BJ (cell line): ENCODE measurements around the gene CRYBG2. TPM values are rescaled to one million over a fixed set of nuclear protein-coding genes. Genes with fewer than 3 reads are reported as not detected.

Source experiments
- CTCF ChIA-PET: fragments of 350-600 bp; formaldehyde crosslinking; extraction: SDS; loops from one replicate; lab custom pipeline; 2021; ENCODE audit warnings: antibody characterized with exemption, inconsistent platforms; lab: Yijun Ruan, JAX
- POLR2A ChIA-PET: fragments of 300-600 bp; sonication (Branson Sonifier 250); formaldehyde crosslinking; extraction: SDS; loops from one replicate; lab custom pipeline; 2021; ENCODE audit warnings: antibody characterized with exemption; lab: Charles Lee
- DNase-seq: peaks from one replicate; pipeline ENCODE4 v3.0.0-alpha.2; 2011; ENCODE audit warnings: low read depth
- H3K27me3 ChIP-seq: 2 replicates; pipeline ENCODE4 v1.6.0; 2011; ENCODE audit warnings: low read length; ENCODE audit not compliant: control insufficient read depth, insufficient read depth
- H3K36me3 ChIP-seq: 2 replicates; pipeline ENCODE4 v1.5.1; 2011; ENCODE audit warnings: low read length; ENCODE audit not compliant: control insufficient read depth, insufficient read depth
- H3K4me3 ChIP-seq: 2 replicates; pipeline ENCODE4 v1.5.1; 2011; ENCODE audit warnings: low read depth, mild to moderate bottlenecking, control low read depth, low read length
- CTCF ChIP-seq: IDR thresholded peaks from 2 replicates; pipeline ENCODE4 v1.5.1; 2011; ENCODE audit warnings: low read depth, mild to moderate bottlenecking, control low read depth, inconsistent platforms, low read length, moderate library complexity; ENCODE audit not compliant: insufficient read depth
- polyA plus RNA-seq: library from polyadenylated mRNA; depleted of rRNA; stranded (reverse); fragments of >200 nt; gene quantifications from 2 replicates; pipeline ENCODE4 v1.2.3, GENCODE V29; 2011

Gene CRYBG2
- polyA plus RNA-seq, 1 experiment, result 0.44 TPM

- no peak for TF ChIP-seq CTCF
- POLR2A ChIA-PET, result interaction anchor here (0.6 kb wide), 1 partner anchor 175 kb away, joined by 3 read pairs; no protein-coding TSS in a partner anchor
- CTCF ChIA-PET, result interaction anchor here (1.9 to 4.6 kb wide), 2 partner anchors 13 to 74 kb away, joined by 7 to 28 read pairs; no protein-coding TSS in a partner anchor
- no peaks in the 10 kb centered on the region for H3K27me3 ChIP-seq
- no peaks in the 10 kb centered on the region for H3K36me3 ChIP-seq
- DNase-seq, result no peak
- H3K4me3 ChIP-seq, result no peak overlapping the region
Observed at GRCh38 chr1:26349877-26350244, 4.1 kb downstream of the CRYBG2 start.

GRCh38 chr1:26349188-26349876, 4.6 kb downstream of the CRYBG2 start:
- TF ChIP-seq CTCF, result no peak
- H3K4me3 ChIP-seq, result no peak overlapping the region
- DNase-seq, result peak; percentile 34
- H3K36me3 ChIP-seq, result no peaks in the 10 kb centered on the region
- ChIA-PET POLR2A (no interaction called here), CTCF (interaction anchor here (1.9 to 4.6 kb wide), 3 partner anchors 10 to 74 kb away, joined by 6 to 28 read pairs (median 7); no protein-coding TSS in a partner anchor)
- no peaks in the 10 kb centered on the region for H3K27me3 ChIP-seq

- POLR2A ChIA-PET, result no interaction called here
- Histone ChIP-seq H3K27me3 (peaks cover 1% of the 10 kb centered on the region), H3K36me3 (no peaks in the 10 kb centered on the region), H3K4me3 (no peak overlapping the region)
- no peak for TF ChIP-seq CTCF
- DNase-seq, result no peak
- CTCF ChIA-PET, result interaction anchor here (0.6 to 1.9 kb wide), 9 partner anchors 14 to 113 kb away, joined by 3 to 6 read pairs (median 4); partner anchors contain the start of gene CEP85
Observed at GRCh38 chr1:26346274-26347033, 7.5 kb downstream of the CRYBG2 start.

GRCh38 chr1:26345718-26346117, 8.2 kb downstream of the CRYBG2 start:
- no peak overlapping the region for H3K4me3 ChIP-seq
- no peak for TF ChIP-seq CTCF
- H3K27me3 ChIP-seq, result peaks cover 1% of the 10 kb centered on the region
- no peaks in the 10 kb centered on the region for H3K36me3 ChIP-seq
- DNase-seq, result no peak
- ChIA-PET CTCF (interaction anchor here (0.7 to 1.4 kb wide), 4 partner anchors 16 to 112 kb away, joined by 3 to 4 read pairs (median 4); partner anchors contain the start of gene CEP85), POLR2A (no interaction called here)

- Histone ChIP-seq H3K27me3 (peaks cover 1% of the 10 kb centered on the region), H3K4me3 (no peak overlapping the region), H3K36me3 (no peaks in the 10 kb centered on the region)
- POLR2A ChIA-PET, result no interaction called here
- no peak for TF ChIP-seq CTCF
- no peak for DNase-seq
- CTCF ChIA-PET, result interaction anchor here (0.7 to 1.0 kb wide), 3 partner anchors 18 to 1251 kb away, joined by 3 to 5 read pairs (median 4); no protein-coding TSS in a partner anchor
Observed at GRCh38 chr1:26344147-26344920, 9.6 kb downstream of the CRYBG2 start.
